ENCODE results near the gene ZBTB9. TPM values are rescaled to one million over a fixed set of nuclear protein-coding genes. Genes with fewer than 3 reads are reported as not detected.

ZBTB9 gene
- total RNA-seq, 1 donor from 2014 or later, result 1.5 TPM

DNA sequence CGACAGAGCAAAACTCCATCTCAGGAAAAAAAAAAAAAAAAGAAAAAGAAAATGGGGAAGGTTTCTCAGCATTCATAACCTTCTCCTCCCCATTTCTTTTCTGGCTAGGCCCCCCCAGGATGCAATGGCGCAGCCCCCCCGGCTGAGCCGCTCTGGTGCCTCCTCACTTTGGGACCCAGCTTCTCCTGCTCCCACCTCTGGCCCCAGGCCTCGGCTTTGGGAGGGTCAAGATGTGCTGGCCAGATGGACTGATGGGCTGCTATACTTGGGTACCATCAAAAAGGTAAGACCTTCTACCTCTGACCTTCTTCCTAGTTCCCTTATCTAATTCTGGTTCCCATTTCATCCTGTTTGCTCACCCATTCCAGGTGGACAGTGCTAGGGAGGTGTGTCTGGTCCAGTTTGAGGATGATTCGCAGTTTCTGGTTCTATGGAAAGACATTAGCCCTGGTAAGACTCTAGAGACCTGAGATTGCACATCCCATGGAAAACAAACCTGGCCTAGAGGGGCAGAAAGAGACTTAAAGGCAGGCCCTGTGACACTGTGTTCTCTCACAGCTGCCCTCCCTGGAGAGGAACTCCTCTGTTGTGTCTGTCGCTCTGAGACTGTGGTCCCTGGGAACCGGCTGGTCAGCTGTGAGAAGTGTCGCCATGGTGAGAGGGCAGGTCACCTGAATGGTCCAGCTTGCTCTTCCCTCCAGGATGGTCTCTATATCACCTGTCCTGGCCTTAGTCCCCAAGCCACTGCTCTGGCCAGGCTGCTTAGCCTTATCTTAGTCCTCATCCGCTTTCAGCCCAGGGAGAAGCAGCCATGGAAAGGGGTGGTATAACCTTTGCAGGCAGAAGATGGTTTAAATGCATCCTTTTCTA is 42.0 kb upstream of the ZBTB9 start:
- no peaks in the 10 kb centered on the region for H3K27me3 ChIP-seq
- peak overlapping the region; percentile 100 for H3K27ac ChIP-seq
- H3K36me3 ChIP-seq, result peaks cover 0 to 31% of the 10 kb centered on the region in 2 donors
- TF ChIP-seq, protein P1, sequence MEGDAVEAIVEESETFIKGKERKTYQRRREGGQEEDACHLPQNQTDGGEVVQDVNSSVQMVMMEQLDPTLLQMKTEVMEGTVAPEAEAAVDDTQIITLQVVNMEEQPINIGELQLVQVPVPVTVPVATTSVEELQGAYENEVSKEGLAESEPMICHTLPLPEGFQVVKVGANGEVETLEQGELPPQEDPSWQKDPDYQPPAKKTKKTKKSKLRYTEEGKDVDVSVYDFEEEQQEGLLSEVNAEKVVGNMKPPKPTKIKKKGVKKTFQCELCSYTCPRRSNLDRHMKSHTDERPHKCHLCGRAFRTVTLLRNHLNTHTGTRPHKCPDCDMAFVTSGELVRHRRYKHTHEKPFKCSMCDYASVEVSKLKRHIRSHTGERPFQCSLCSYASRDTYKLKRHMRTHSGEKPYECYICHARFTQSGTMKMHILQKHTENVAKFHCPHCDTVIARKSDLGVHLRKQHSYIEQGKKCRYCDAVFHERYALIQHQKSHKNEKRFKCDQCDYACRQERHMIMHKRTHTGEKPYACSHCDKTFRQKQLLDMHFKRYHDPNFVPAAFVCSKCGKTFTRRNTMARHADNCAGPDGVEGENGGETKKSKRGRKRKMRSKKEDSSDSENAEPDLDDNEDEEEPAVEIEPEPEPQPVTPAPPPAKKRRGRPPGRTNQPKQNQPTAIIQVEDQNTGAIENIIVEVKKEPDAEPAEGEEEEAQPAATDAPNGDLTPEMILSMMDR (IDR thresholded peaks at IDR 0.05), result no peak
- TF ChIP-seq POLR2AphosphoS5 (IDR thresholded peaks at IDR 0.05; ENCODE audit: insufficient read depth in 1 of 2, low read depth in 1 of 2) (no peak), POLR2A (IDR thresholded peaks at IDR 0.05) (no peak)
- peak in 1 of 2 donors; percentile 87 for DNase-seq (ENCODE audit: extremely low spot score in 2 of 2)
- peaks cover 52% of the 10 kb centered on the region for H3K4me1 ChIP-seq
- H3K9me3 ChIP-seq, result no peaks in the 10 kb centered on the region
- H3K4me3 ChIP-seq, result peak overlapping the region in 1 of 2 donors; percentile 93
- intact Hi-C loops (cut with DNase I), result no loop called here

DNA sequence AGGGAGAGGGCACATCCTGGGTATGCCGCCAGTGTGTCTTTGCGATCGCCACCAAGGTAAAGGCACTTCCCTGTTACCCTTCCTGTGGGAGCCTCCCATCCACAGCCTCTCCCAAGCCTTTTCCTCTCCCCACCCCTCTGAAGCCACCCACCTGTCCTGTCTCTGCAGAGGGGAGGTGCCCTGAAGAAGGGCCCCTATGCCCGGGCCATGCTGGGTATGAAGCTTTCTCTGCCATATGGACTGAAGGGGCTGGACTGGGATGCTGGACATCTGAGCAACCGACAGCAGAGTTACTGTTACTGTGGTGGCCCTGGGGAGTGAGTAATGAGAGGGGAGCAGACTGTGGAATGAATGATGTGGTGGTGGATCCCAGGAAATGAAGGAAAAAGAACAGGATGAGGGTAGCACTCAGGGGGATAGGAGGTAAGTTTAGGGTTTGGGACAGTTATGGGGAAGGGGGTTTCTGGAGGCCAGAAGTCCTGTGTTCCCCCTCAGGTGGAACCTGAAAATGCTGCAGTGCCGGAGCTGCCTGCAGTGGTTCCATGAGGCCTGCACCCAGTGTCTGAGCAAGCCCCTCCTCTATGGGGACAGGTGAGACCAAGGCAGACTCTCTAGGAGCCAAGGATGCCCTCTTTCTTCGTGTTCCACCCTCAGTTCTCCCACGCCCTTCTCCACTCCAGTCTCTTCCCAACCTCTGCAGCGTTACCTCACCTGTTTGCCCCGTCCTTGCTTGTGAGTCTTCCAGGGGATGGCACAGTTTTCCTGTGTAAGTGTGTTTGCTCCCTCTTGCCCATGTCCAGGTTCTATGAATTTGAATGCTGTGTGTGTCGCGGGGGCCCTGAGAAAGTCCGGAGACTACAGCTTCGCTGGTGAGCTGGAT is 40.9 kb upstream of the ZBTB9 start:
- Histone ChIP-seq H3K27me3 (no peaks in the 10 kb centered on the region), H3K4me1 (peaks cover 56% of the 10 kb centered on the region), H3K9me3 (no peaks in the 10 kb centered on the region), H3K36me3 (peaks cover 0 to 31% of the 10 kb centered on the region in 2 donors), H3K27ac (peak overlapping the region; percentile 100), H3K4me3 (no peak overlapping the region)
- no peak for DNase-seq (ENCODE audit: extremely low spot score in 2 of 2)
- TF ChIP-seq POLR2AphosphoS5 (IDR thresholded peaks at IDR 0.05; ENCODE audit: insufficient read depth in 1 of 2, low read depth in 1 of 2) (no peak), POLR2A (IDR thresholded peaks at IDR 0.05) (no peak)
- TF ChIP-seq, protein P1 (IDR thresholded peaks at IDR 0.05), result no peak
- intact Hi-C loops (cut with DNase I), result no loop called here

DNA sequence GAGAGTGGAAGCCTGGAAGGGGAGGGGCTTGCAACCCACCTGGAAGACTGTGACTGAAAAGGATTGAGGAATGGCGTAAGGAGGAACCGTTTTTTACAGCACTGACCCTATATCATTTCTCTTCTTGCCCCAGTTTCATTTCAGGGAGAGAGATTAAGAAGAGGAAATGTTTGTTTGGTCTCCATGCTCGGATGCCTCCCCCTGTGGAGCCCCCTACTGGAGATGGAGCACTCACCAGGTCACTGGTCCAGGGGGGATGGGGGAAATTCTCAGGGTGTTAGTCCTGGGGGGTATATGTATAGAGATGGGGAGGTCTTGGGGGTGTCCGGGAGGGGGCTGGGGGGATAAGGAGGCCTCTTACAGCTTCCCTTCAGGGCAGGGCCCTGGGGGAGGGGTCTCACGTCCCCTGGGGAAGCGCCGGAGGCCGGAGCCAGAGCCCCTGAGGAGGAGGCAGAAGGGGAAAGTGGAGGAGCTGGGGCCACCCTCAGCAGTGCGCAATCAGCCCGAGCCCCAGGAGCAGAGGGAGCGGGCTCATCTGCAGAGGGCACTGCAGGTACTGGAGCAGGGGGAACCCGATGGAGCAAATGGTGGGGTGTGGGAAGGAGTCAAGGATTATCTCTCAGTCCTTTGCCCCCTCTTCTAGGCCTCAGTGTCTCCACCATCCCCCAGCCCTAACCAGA is 39.6 kb upstream of the ZBTB9 start:
- no peaks in the 10 kb centered on the region for H3K27me3 ChIP-seq
- H3K4me1 ChIP-seq, result peaks cover 63% of the 10 kb centered on the region
- no peak for TF ChIP-seq POLR2A (IDR thresholded peaks at IDR 0.05)
- TF ChIP-seq, protein P1 (IDR thresholded peaks at IDR 0.05), result no peak
- no peak for TF ChIP-seq POLR2AphosphoS5 (IDR thresholded peaks at IDR 0.05; ENCODE audit: insufficient read depth in 1 of 2, low read depth in 1 of 2)
- H3K27ac ChIP-seq, result no peak overlapping the region
- intact Hi-C loops (cut with DNase I), result loop anchor here (5.0 kb wide), 1 partner anchor 97 kb away; the partner anchor contains the start of gene ZBTB22
- H3K4me3 ChIP-seq, result no peak overlapping the region
- peaks cover 0 to 31% of the 10 kb centered on the region in 2 donors for H3K36me3 ChIP-seq
- no peak for DNase-seq (ENCODE audit: extremely low spot score in 2 of 2)
- H3K9me3 ChIP-seq, result no peaks in the 10 kb centered on the region

DNA sequence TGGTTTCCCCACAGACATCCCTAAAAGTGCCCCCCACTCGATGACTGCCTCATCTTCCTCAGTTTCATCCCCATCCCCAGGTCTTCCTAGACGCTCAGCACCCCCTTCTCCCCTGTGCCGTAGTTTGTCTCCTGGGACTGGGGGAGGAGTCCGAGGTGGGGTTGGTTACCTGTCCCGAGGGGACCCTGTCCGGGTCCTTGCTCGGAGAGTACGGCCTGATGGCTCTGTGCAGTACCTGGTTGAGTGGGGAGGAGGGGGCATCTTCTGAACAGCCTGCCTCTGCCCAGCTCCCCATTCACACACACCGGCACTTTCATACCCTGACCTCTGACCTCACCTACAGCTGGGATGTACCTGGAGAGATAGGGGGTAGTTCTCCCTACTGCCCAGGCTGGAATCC is 38.5 kb upstream of the ZBTB9 start:
- H3K27ac ChIP-seq, result peak overlapping the region; percentile 98
- intact Hi-C loops (cut with DNase I), result loop anchor here (5.0 kb wide), 1 partner anchor 99 kb away; the partner anchor contains the start of gene ZBTB22

More for the DNA sequence above, 38.5 kb upstream of the ZBTB9 start:
- Histone ChIP-seq H3K9me3 (no peaks in the 10 kb centered on the region), H3K36me3 (peaks cover 0 to 31% of the 10 kb centered on the region in 2 donors), H3K4me1 (peaks cover 66% of the 10 kb centered on the region), H3K4me3 (no peak overlapping the region), H3K27me3 (no peaks in the 10 kb centered on the region)
- no peak for DNase-seq (ENCODE audit: extremely low spot score in 2 of 2)
- TF ChIP-seq POLR2AphosphoS5 (IDR thresholded peaks at IDR 0.05; ENCODE audit: insufficient read depth in 1 of 2, low read depth in 1 of 2) (no peak), POLR2A (IDR thresholded peaks at IDR 0.05) (no peak)
- TF ChIP-seq, protein P1 (IDR thresholded peaks at IDR 0.05), result no peak

All from vagina (tissue), 2 donors.